Trophoblast cell (in vitro differentiated cells and primary cell): Measurements from ENCODE around the gene TP73.

Source experiments
- DNase-seq, 2 donors: peaks; one replicate each; pipeline ENCODE4 v3.0.0-alpha.2; 2016
- H2AFZ ChIP-seq: 2 replicates; pipeline ENCODE4 v1.6.1; 2013; ENCODE audit warnings: low read length, moderate library complexity, mild to moderate bottlenecking; ENCODE audit not compliant: insufficient read depth, poor library complexity
- H2AK5ac ChIP-seq: 2 replicates; pipeline ENCODE4 v1.6.1; 2013; ENCODE audit warnings: mild to moderate bottlenecking, low read length
- H2BK120ac ChIP-seq: 2 replicates; pipeline ENCODE4 v1.6.1; 2013; ENCODE audit warnings: low read length, mild to moderate bottlenecking, moderate library complexity; ENCODE audit not compliant: insufficient read depth, poor library complexity
- H2BK12ac ChIP-seq: 2 replicates; pipeline ENCODE4 v1.6.1; 2013; ENCODE audit warnings: mild to moderate bottlenecking, low read length, moderate library complexity
- H2BK5ac ChIP-seq: 2 replicates; pipeline ENCODE4 v1.6.1; 2013; ENCODE audit warnings: low read length, low read depth, moderate library complexity, mild to moderate bottlenecking; ENCODE audit not compliant: poor library complexity
- H3K14ac ChIP-seq: 2 replicates; pipeline ENCODE4 v1.6.1; 2013; ENCODE audit warnings: mild to moderate bottlenecking, low read length
- H3K18ac ChIP-seq: 2 replicates; pipeline ENCODE4 v1.6.1; 2013; ENCODE audit warnings: mild to moderate bottlenecking, low read length
- H3K23ac ChIP-seq: 2 replicates; pipeline ENCODE4 v1.6.1; 2013; ENCODE audit warnings: low read length
- H3K27ac ChIP-seq: 2 replicates; pipeline ENCODE4 v1.5.1; 2013; ENCODE audit warnings: low read depth, mild to moderate bottlenecking, inconsistent platforms, low read length, moderate library complexity
- H3K27me3 ChIP-seq: 2 replicates; pipeline ENCODE4 v1.6.1; 2013; ENCODE audit warnings: inconsistent platforms, mild to moderate bottlenecking, low read length, moderate library complexity; ENCODE audit not compliant: insufficient read depth
- H3K36me3 ChIP-seq, 2 experiments: 1 replicate in 1 of 2; 2 replicates in 1 of 2; pipeline ENCODE4 v1.6.1; 2013; ENCODE audit warnings: low read length in 2 of 2, mild to moderate bottlenecking in 2 of 2, moderate library complexity in 1 of 2; ENCODE audit not compliant: insufficient read depth in 2 of 2, control insufficient read depth in 1 of 2
- H3K4ac ChIP-seq: 2 replicates; pipeline ENCODE4 v1.6.1; 2013; ENCODE audit warnings: low read depth, mild to moderate bottlenecking, low read length, moderate library complexity
- H3K4me1 ChIP-seq, 2 experiments: 1 replicate in 1 of 2; 2 replicates in 1 of 2; pipeline ENCODE4 v1.6.1; 2013; ENCODE audit warnings: low read length in 2 of 2, mild to moderate bottlenecking in 2 of 2, moderate library complexity in 1 of 2; ENCODE audit not compliant: insufficient read depth in 2 of 2, control insufficient read depth in 1 of 2
- H3K4me2 ChIP-seq: 2 replicates; pipeline ENCODE4 v1.6.1; 2013; ENCODE audit warnings: inconsistent platforms, mild to moderate bottlenecking, low read length, moderate library complexity
- H3K4me3 ChIP-seq: 2 replicates; pipeline ENCODE4 v1.5.1; 2013; ENCODE audit warnings: mild to moderate bottlenecking, low read depth, low read length, inconsistent platforms
- H3K79me1 ChIP-seq: one replicate; pipeline ENCODE4 v1.6.1; 2013; ENCODE audit warnings: low read length
- H3K79me2 ChIP-seq: 2 replicates; pipeline ENCODE4 v1.6.1; 2013; ENCODE audit warnings: low read length, mild to moderate bottlenecking; ENCODE audit not compliant: control insufficient read depth, insufficient read depth, poor library complexity
- H3K9ac ChIP-seq: 2 replicates; pipeline ENCODE4 v1.6.1; 2013; ENCODE audit warnings: mild to moderate bottlenecking, low read length
- H3K9me3 ChIP-seq: 2 replicates; pipeline ENCODE4 v1.6.1; 2013; ENCODE audit warnings: low read depth, mild to moderate bottlenecking, control low read depth, inconsistent platforms, low read length; ENCODE audit not compliant: insufficient read depth
- H4K12ac ChIP-seq: 2 replicates; pipeline ENCODE4 v1.6.1; 2013; ENCODE audit warnings: low read depth, mild to moderate bottlenecking, low read length, moderate library complexity
- H4K8ac ChIP-seq: 2 replicates; pipeline ENCODE4 v1.6.1; 2013; ENCODE audit warnings: low read depth, mild to moderate bottlenecking, low read length, moderate library complexity
- H4K91ac ChIP-seq: one replicate; pipeline ENCODE4 v1.6.1; 2013; ENCODE audit warnings: low read depth, mild to moderate bottlenecking, low read length, moderate library complexity
- WGBS: extraction: QIAGEN DNeasy Blood & Tissue Kit; methylation state at CpG from one replicate; pipeline ENCODE4 v1.1.7; 2013; ENCODE audit warnings: missing lambda C conversion rate; ENCODE audit not compliant: insufficient read length, insufficient coverage; ENCODE audit errors: extremely low coverage; 5-methylcytosine and 5-hydroxymethylcytosine counted together

Gene TP73

DNA sequence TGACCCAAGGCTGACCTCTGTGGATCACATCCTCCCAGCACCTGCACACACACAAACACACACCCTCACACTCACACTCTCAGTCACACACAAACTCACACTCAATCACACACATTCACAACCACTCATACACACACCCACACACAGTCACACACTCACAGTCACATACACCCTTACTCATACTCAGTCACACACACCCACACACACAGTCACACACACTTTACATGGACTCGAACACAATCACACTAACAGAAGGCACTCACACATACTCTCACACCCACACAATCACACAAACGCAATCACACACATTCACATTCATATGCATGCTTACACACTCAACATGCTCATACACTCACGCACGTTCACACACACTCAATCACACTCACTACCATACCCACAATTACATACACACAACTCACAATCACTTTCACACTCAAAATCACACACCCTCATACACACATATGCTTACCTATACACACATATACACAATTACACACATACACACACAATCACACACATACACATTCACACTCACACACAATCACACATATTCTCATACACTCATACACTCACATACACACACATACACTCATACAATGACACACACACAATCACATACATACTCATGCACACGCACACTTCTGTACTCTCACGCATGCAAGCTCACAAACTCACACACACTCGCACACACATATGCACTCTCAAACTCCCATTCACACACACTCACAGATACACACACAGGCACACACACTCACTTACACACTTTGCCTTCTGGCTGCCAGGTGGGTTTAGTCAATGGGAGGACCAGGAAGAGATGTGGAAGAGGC, 47.1 kb upstream of the TP73 start:
- Histone ChIP-seq H2AK5ac (no peak overlapping the region), H3K4ac (no peak overlapping the region), H3K14ac (no peak overlapping the region), H2BK12ac (no peak overlapping the region), H3K18ac (no peak overlapping the region), H3K79me1 (no peaks in the 10 kb centered on the region), H3K79me2 (no peaks in the 10 kb centered on the region), H3K4me2 (no peak overlapping the region), H4K8ac (no peak overlapping the region), H4K12ac (no peak overlapping the region), H3K23ac (no peak overlapping the region), H2BK5ac (no peak overlapping the region), H3K4me3 (no peak overlapping the region), H2AFZ (no peak overlapping the region), H3K27ac (no peak overlapping the region), H3K27me3 (peaks cover 4% of the 10 kb centered on the region), H3K9ac (no peak overlapping the region), H2BK120ac (no peak overlapping the region), H3K4me1 (no peaks in the 10 kb centered on the region), H4K91ac (no peak overlapping the region), H3K36me3 (no peaks in the 10 kb centered on the region), H3K9me3 (peaks cover 14% of the 10 kb centered on the region)
- 100% methylated on average over 1 of the region's 7 CpGs for WGBS
- no peak for DNase-seq

DNA sequence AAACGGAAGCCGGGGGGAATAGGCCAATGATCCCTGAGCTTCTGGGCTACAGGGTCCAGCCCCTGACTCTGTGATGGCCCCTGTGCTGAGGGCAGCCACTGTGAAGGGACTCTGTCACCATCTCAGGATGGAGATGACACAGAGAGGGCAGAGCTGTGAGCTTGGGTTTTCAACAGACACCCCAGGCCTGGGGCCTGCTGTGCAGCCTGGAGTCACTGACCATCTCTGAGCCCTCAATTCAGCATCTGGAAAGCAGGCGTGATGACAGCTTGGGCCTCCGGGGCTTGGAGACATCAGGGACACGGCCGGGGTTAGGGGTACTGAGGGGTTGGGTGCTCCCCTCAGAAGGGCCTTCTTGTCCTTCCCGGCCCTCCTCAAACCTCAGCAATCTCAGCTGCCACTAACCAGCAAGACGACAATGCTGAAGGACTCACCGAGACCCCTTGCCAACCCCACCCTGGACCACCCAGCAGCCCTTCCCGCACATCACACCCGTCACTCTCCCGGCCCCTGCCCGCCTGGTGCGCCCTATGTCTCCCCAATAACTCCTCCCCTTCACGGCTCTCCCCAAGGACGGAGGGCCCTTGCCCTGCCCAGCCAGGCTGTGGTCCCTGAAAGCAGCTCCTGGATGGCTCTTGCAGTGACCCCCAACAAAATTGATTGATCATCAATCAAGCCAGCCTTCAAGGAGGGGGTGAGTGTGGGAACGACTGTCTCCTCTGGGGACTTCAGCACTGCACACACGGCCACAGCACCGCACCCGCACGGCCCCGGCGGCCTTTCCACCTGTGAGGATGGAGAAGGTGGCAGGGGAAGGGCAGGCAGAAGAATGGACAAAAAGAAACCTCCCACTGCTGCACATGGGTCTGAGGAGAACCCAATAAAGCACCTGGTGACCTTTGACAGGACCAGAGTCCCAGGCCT, 45.3 kb upstream of the TP73 start:
- WGBS, result no CpG with 5 or more reads among the region's 23 CpGs
- H3K18ac ChIP-seq, result no peak overlapping the region
- H3K4ac ChIP-seq, result no peak overlapping the region
- H4K91ac ChIP-seq, result no peak overlapping the region
- no peak overlapping the region for H2AK5ac ChIP-seq
- no peak overlapping the region for H4K8ac ChIP-seq
- H3K36me3 ChIP-seq, result no peaks in the 10 kb centered on the region
- no peak overlapping the region for H2BK12ac ChIP-seq
- H2AFZ ChIP-seq, result no peak overlapping the region
- H2BK5ac ChIP-seq, result no peak overlapping the region
- DNase-seq, result no peak
- H3K4me3 ChIP-seq, result no peak overlapping the region
- no peaks in the 10 kb centered on the region for H3K79me1 ChIP-seq
- H2BK120ac ChIP-seq, result no peak overlapping the region
- H3K79me2 ChIP-seq, result no peaks in the 10 kb centered on the region
- H3K4me2 ChIP-seq, result no peak overlapping the region
- no peak overlapping the region for H3K23ac ChIP-seq
- peaks cover 14% of the 10 kb centered on the region for H3K9me3 ChIP-seq
- H3K9ac ChIP-seq, result no peak overlapping the region
- peaks cover 9 to 10% of the 10 kb centered on the region in 2 experiments for H3K4me1 ChIP-seq
- peaks cover 11% of the 10 kb centered on the region for H3K27me3 ChIP-seq
- H3K14ac ChIP-seq, result no peak overlapping the region
- H3K27ac ChIP-seq, result no peak overlapping the region
- no peak overlapping the region for H4K12ac ChIP-seq

DNA sequence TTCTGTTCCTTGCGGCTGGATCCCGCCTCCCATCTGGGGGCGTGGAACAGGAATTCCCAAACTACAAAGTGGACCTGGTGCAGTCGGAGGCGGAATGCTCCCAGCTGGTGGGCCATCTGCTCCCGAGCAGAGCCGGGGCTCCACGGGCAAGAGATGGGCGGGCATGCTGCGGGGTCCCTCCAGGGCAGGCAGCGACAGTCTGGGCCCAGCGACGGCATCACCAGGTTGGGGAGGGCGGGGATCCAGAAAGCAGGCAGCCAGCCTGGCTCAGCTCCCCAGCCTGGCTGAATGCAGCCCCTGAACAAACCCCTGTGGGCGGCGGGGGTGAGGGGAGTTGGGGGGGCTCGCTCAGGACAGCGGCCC, 44.6 kb upstream of the TP73 start:
- Histone ChIP-seq H4K8ac (no peak overlapping the region), H3K4me3 (no peak overlapping the region), H3K18ac (no peak overlapping the region), H2BK12ac (no peak overlapping the region), H3K9me3 (peaks cover 14% of the 10 kb centered on the region), H3K9ac (no peak overlapping the region), H2AFZ (no peak overlapping the region), H3K27ac (no peak overlapping the region), H2AK5ac (no peak overlapping the region), H3K4me2 (no peak overlapping the region), H3K79me1 (no peaks in the 10 kb centered on the region), H2BK5ac (no peak overlapping the region), H4K91ac (no peak overlapping the region), H2BK120ac (no peak overlapping the region), H3K23ac (no peak overlapping the region), H3K27me3 (peaks cover 11% of the 10 kb centered on the region), H3K14ac (no peak overlapping the region), H3K4me1 (peaks cover 9 to 10% of the 10 kb centered on the region in 2 experiments), H3K36me3 (no peaks in the 10 kb centered on the region), H4K12ac (no peak overlapping the region), H3K79me2 (no peaks in the 10 kb centered on the region), H3K4ac (no peak overlapping the region)
- WGBS, result no CpG with 5 or more reads among the region's 18 CpGs
- DNase-seq, result no peak

DNA sequence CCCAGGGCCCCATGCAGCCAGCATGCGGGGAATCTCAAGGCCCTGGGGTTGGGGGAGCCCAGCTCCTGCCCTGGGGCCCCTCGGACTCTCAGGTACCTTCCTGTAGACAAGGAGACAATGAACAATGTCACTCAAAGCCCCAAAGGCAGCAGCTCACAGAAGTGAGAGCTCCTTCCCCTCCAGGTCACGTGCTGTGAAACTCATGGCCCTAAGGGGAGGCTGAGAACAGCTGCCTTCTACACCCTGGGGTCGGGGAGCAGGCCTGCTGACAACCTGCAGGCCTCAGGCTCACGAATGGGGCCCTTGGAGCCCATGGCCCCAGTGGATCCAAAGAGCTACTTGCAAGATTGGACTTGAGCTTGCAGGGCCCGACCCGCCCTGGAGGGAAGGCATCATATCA, 44.2 kb upstream of the TP73 start:
- no peak overlapping the region for H3K14ac ChIP-seq
- no peak overlapping the region for H2BK5ac ChIP-seq
- no peak overlapping the region for H4K8ac ChIP-seq
- H3K23ac ChIP-seq, result no peak overlapping the region
- no peak overlapping the region for H3K9ac ChIP-seq
- H4K91ac ChIP-seq, result no peak overlapping the region
- no peaks in the 10 kb centered on the region for H3K79me2 ChIP-seq
- H2BK120ac ChIP-seq, result no peak overlapping the region
- H4K12ac ChIP-seq, result no peak overlapping the region
- H3K4me3 ChIP-seq, result no peak overlapping the region
- peaks cover 11 to 12% of the 10 kb centered on the region in 2 experiments for H3K4me1 ChIP-seq
- H3K79me1 ChIP-seq, result no peaks in the 10 kb centered on the region
- no peak overlapping the region for H2AFZ ChIP-seq
- no peak overlapping the region for H3K4ac ChIP-seq
- peaks cover 14% of the 10 kb centered on the region for H3K9me3 ChIP-seq
- no peak overlapping the region for H3K18ac ChIP-seq
- no peak overlapping the region for H2AK5ac ChIP-seq
- H3K36me3 ChIP-seq, result no peaks in the 10 kb centered on the region
- H2BK12ac ChIP-seq, result no peak overlapping the region
- no CpG with 5 or more reads among the region's 7 CpGs for WGBS
- no peak for DNase-seq
- H3K4me2 ChIP-seq, result no peak overlapping the region
- no peak overlapping the region for H3K27ac ChIP-seq
- H3K27me3 ChIP-seq, result peaks cover 11% of the 10 kb centered on the region
